Kidney epithelial cell (primary cell): ENCODE measurements around the gene DESI2. TPM values are rescaled to one million over a fixed set of nuclear protein-coding genes. Genes with fewer than 3 reads are reported as not detected.
"Not testable (repeated sequence)": the region's sequence is repeated elsewhere in the genome, so short reads cannot be mapped to it uniquely, and the experiment has no call there.

ENCODE experiments used
- DNase-seq: peaks from one replicate; pipeline ENCODE4 v3.0.0-alpha.2; 2010; ENCODE audit warnings: low read depth
- H3K27me3 ChIP-seq: 2 replicates; pipeline ENCODE4 v1.6.0; 2011; ENCODE audit warnings: low read length; ENCODE audit not compliant: control insufficient read depth, insufficient read depth
- H3K36me3 ChIP-seq: 2 replicates; pipeline ENCODE4 v1.5.1; 2011; ENCODE audit warnings: low read length; ENCODE audit not compliant: control insufficient read depth, insufficient read depth
- H3K4me3 ChIP-seq: 2 replicates; pipeline ENCODE4 v1.5.1; 2011; ENCODE audit warnings: low read depth, mild to moderate bottlenecking, control low read depth, low read length
- total RNA-seq: library from RNA; depleted of rRNA; stranded (reverse); fragments of >200 nt; gene quantifications from 2 replicates; pipeline ENCODE4 v1.2.3, GENCODE V29; 2015
- TF ChIP-seq, protein P1 (sequence below): IDR thresholded peaks from 2 replicates; pipeline ENCODE4 v1.5.1; 2011; ENCODE audit warnings: mild to moderate bottlenecking, moderate library complexity, low read length, control low read depth, inconsistent platforms; ENCODE audit not compliant: insufficient read depth, poor library complexity, severe bottlenecking

DESI2 gene
- total RNA-seq, 1 donor from 2014 or later = 53.2 TPM

DNA sequence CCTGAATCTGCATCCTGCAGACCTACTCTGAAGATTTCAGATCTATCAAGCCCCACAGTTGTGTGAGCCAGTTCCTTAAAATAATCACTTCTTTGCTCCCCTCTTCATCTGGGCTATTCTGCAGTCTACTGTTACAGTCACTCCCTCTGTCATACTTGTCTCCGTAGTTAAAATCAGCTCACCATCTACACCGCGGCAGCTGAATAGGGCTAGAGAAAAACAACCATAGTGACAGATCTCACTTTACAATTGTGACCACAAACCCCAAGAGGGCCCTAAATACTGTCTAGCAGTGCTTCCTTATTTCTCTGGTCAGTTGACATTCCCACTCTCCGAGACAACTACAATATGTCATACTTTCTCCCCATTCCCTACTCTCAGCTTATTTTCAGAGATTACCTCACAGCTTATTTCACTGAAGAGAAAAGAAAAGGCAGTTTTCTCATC lies 12.9 kb downstream of the DESI2 start:
- H3K36me3 ChIP-seq = no peaks in the 10 kb centered on the region
- no peaks in the 10 kb centered on the region for H3K27me3 ChIP-seq
- no peak overlapping the region for H3K4me3 ChIP-seq
- DNase-seq = no peak
- TF ChIP-seq, protein P1, sequence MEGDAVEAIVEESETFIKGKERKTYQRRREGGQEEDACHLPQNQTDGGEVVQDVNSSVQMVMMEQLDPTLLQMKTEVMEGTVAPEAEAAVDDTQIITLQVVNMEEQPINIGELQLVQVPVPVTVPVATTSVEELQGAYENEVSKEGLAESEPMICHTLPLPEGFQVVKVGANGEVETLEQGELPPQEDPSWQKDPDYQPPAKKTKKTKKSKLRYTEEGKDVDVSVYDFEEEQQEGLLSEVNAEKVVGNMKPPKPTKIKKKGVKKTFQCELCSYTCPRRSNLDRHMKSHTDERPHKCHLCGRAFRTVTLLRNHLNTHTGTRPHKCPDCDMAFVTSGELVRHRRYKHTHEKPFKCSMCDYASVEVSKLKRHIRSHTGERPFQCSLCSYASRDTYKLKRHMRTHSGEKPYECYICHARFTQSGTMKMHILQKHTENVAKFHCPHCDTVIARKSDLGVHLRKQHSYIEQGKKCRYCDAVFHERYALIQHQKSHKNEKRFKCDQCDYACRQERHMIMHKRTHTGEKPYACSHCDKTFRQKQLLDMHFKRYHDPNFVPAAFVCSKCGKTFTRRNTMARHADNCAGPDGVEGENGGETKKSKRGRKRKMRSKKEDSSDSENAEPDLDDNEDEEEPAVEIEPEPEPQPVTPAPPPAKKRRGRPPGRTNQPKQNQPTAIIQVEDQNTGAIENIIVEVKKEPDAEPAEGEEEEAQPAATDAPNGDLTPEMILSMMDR = no peak

DNA sequence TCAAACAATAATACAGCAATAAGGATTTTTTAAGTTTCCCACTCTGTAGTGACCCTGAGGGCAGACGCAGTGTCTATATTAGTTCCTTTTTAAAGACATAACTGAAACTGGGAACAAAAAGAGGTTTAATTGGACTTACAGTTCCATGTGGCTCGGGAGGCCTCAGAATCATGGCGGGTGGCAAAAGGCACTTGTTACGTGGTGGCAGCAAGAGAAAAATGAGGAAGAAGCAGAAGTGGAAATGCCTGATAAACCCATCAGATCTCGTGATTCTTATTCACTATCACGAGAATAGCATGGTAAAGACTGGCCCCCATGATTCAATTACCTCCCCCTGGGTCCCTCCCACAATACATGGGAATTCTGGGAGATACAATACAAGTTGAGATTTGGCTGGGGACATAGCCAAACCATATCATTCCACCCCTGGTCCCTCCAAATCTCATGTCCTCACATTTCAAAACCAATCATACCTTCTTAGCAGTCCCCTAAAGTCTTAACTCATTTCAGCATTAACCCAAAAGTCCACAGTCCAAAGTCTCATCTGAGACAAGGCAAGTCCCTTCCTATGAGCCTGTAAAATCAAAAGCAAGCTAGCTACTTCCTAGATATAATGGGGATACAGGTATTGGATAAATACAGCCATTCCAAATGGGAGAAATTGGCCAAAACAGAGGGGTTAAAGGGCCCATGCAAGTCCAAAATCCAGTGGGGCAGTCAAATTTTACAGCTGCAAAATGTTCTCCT lies 13.9 kb downstream of the DESI2 start:
- not testable (repeated sequence) for H3K36me3 ChIP-seq, H3K4me3 ChIP-seq, DNase-seq, H3K27me3 ChIP-seq

- Histone ChIP-seq H3K27me3 (no peaks in the 10 kb centered on the region), H3K4me3 (no peak overlapping the region), H3K36me3 (no peaks in the 10 kb centered on the region)
- DNase-seq = no peak
- TF ChIP-seq, protein P1 = no peak
Measured at GRCh38 chr1:244667797-244668196, 14.9 kb downstream of the DESI2 start.

DNA sequence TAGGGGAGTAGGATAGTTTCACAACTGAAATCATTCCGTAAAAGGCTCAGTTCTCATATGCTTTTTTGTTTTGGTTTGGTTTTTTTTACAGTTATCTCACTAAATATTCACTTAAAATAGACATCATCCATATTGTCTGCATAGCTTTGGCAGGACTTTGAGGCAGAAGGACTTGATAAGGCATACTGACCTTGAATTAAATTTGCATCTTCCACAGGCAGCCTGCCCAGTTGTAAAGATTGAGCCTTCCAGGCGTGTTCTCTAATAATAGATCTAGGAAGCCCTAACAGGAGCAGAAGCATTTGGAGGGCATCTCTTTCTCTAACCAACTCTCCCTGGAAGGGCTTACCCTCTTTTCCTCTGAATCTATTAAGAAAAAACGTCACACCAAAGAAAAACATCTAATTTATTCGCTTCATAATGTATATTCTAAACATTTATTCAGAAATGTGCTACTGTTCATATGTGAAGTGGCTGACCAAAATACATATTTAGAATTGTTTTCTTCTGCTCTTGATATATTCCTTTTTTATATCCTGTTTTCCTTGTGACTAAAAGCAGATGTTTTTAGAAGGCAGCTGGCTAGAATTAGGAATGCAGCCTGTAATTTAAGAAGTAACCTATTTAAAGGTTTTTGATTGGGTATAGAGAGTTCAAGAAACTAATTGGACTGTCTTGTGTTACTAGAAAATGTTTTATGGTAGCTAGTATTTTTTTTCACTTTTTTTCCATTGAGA lies 20.2 kb downstream of the DESI2 start:
- Histone ChIP-seq H3K4me3 (no peak overlapping the region), H3K27me3 (no peaks in the 10 kb centered on the region), H3K36me3 (no peaks in the 10 kb centered on the region)
- TF ChIP-seq, protein P1 = no peak
- DNase-seq = no peak

DNA sequence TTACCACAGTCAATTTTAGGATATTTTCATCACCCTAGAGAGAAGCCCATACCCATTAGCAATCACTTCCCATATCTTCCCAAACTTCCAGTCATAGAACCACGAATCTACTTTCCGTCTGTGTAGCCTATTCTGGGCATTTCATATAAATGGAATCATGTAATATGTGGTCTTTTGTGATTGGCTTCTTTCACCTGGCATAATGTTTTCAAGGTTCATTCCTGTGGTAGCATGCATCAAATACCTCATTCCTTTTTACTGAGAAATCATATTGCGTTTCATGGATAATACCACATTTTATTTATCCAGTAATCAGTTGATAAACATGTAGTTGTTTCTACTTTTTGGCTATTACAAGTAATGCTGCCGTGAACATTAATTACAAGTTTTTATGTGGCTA lies 21.5 kb downstream of the DESI2 start:
- Histone ChIP-seq H3K27me3 (no peaks in the 10 kb centered on the region), H3K4me3 (no peak overlapping the region), H3K36me3 (no peaks in the 10 kb centered on the region)
- TF ChIP-seq, protein P1 = no peak
- DNase-seq = no peak

- H3K4me3 ChIP-seq = no peak overlapping the region
- no peak for DNase-seq
- TF ChIP-seq, protein P1 = no peak
- no peaks in the 10 kb centered on the region for H3K27me3 ChIP-seq
- H3K36me3 ChIP-seq = no peaks in the 10 kb centered on the region
Measured at GRCh38 chr1:244675167-244675566, 22.2 kb downstream of the DESI2 start.
